ENCODE results near the gene POLR1B.
"Not testable (repeated sequence)": the region's sequence is repeated elsewhere in the genome, so short reads cannot be mapped to it uniquely, and the experiment has no call there.

The POLR1B gene

DNA sequence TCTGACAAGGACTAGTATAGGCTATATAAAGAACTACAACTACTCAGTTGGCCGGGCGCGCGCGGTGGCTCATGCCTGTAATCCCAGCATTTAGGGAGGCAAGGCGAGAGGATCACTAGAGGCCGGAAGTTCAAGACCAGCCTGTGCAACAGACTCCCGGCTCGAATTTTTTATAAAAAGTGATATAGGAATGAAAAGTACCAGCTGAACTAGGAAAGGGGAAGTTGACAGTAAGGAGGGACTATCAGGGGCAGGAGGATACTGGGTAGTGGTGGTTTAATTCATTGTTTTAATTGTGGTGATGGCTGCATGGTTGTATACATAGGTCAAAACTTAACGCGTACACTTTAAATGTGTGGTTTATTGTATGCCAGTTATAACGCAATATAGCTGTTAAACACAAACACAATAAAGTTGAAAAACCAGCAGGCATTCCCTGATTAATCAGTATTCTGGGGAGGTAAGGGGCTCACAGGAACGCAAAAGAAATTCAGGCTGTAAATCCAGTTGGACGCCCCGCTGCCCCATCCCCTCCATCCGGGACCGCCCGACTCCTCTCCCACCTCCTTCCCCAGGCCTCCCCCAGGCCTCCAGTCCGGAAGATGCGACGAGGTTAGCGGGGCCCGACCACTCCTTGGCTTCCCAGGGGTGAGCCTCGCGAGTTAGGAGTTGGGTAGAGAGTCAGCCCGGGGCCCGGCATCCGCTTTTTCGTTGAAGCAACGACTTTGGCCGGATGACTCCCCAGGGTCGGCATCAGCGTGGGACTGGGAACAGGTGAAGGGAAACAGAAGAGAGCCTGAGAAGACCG lies 746 bp upstream of the POLR1B start:
- in situ Hi-C loops (cut with HindIII; ENCODE audit: low sequenced_read_pairs), result no loop called here

- in situ Hi-C loops (cut with HindIII; ENCODE audit: low sequenced_read_pairs), result no loop called here
Observed at GRCh38 chr2:112542984-112543661, 858 bp downstream of the POLR1B start.

GRCh38 chr2:112547333-112547732 lies 5.1 kb downstream of the POLR1B start:
- in situ Hi-C loops (cut with HindIII; ENCODE audit: low sequenced_read_pairs), result no loop called here

- in situ Hi-C loops (cut with HindIII; ENCODE audit: low sequenced_read_pairs), result no loop called here
Observed at GRCh38 chr2:112548980-112549379, 6.7 kb downstream of the POLR1B start.

DNA sequence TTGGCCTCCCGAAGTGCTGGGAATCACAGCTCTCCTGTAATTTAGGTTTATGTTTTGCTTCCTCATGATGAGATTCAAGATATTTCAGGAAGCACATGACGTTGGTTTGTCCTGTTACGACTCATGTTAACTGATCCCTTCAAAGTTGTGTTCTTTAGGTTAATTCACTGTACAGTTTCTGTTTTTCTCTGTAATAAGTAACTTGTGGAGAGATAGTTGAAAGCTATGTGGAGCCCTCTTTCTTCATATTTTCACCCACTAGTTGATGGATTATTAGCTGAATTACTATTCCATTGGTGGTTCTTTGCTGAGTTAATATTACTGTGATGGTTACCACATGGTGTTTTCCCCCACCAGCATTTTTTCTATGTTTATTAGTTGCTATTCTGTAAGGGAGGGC lies 23.8 kb downstream of the POLR1B start:
- in situ Hi-C loops (cut with HindIII; ENCODE audit: low sequenced_read_pairs), result no loop called here

DNA sequence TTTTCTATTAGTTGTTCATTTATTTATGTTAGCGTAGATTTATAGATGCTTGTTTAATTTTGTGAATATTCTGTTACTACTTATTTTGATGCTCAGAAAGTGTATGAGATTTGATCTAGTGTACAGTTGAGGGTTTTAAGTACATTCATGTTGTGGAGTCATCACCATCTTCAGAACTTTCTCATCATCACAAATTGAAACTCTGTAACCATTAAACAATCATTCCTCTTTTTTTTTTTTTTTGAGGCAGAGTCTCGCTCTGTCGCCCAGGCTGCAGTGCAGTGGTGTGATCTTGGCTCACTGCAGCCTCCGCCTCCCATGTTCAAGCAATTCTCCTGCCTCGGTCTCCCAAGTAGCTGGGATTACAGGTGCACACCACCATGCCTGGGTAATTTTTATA lies 24.2 kb downstream of the POLR1B start:
- in situ Hi-C loops (cut with HindIII; ENCODE audit: low sequenced_read_pairs), result not testable (repeated sequence)

DNA sequence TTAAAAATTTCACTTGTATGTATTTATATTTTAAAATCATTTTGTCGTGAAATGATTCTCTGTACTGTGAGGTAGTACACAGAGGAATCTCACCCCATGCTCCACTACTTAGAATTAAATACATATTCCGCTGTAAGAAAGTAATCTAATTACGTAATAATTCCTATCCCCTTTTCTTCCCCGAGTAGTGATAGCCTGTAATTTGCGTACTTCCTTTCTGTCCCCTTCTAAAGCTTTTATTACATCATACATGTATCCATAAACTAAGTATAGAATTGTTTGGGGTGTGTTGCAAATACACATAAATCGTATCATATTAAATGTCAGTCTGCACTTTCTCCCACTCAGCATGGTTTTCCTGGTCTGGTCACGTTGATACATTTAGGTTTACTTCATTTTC lies 29.7 kb downstream of the POLR1B start:
- in situ Hi-C loops (cut with HindIII; ENCODE audit: low sequenced_read_pairs), result no loop called here

DNA sequence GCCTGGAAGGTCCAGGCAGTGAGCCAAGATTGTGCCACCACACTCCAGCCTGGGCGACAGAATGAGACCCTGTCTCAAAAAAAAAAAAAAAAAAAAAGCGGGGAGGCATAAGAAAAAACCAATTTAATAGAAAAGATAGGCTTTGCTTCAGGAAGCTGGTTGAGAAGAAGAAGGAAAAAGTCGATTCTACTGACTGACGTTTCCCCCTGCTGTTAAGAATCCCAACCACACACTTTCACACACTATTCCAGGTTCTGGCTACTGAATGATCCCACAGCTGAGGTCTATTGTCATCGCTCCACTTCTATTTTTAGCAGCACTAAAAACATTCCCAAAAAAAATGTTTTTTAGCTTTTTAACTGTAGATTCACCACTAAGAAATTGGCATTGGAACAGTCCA lies 35.5 kb downstream of the POLR1B start:
- in situ Hi-C loops (cut with HindIII; ENCODE audit: low sequenced_read_pairs), result no loop called here

DNA sequence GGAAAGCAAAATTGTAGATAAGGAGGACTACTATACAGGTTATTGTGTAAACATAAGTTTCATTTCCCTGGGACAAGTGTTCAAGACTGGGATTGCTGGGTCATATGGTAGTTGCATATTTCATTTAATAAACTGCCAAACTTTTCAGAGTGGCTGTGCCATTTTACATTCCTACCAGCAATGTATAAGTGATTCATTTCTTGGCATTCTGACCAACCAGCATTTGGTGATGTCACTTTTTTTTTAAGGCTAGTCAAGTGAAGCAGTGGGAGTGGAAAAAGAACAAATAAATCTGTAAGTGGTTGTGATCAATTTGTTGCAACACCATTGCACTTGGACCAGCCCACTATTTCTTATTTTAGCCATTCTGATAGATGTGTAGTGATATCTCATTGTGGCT lies 37.0 kb downstream of the POLR1B start:
- in situ Hi-C loops (cut with HindIII; ENCODE audit: low sequenced_read_pairs), result no loop called here

GRCh38 chr2:112580084-112580483 lies 37.8 kb downstream of the POLR1B start:
- in situ Hi-C loops (cut with HindIII; ENCODE audit: low sequenced_read_pairs), result no loop called here

DNA sequence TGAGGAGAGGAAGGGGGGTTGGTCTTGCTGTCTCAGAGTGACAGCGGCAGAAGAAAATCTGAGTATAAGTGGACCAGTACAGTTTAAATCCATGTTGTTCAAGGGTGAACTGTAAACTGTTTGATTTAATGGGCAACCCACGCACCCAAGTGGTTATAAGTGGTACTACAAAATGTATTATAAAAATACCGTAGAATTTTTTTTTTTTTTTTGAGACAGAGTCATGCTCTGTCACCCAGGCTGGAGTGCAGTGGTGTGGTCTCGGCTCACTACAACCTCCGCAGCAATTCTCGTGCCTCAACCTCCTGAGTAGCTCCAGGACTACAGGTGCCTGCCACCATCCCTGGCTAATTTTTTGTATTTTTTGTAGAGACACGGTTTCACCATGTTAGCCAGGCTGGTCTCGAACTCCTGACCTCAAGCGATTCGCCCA lies 40.1 kb downstream of the POLR1B start:
- in situ Hi-C loops (cut with HindIII; ENCODE audit: low sequenced_read_pairs), result no loop called here

- in situ Hi-C loops (cut with HindIII; ENCODE audit: low sequenced_read_pairs), result no loop called here
Observed at GRCh38 chr2:112583497-112584133, 41.4 kb downstream of the POLR1B start.

GRCh38 chr2:112584134-112584890 lies 42.0 kb downstream of the POLR1B start, which contains the start of gene CHCHD5:
Gene CHCHD5, plus strand, starts transcription at chr2:112584609. Its CDS starts 39 bp downstream, at chr2:112584648.
- in situ Hi-C loops (cut with HindIII; ENCODE audit: low sequenced_read_pairs), result no loop called here

GRCh38 chr2:112584891-112585250 lies 42.6 kb downstream of the POLR1B start:
- in situ Hi-C loops (cut with HindIII; ENCODE audit: low sequenced_read_pairs), result no loop called here

GRCh38 chr2:112585400-112585799 lies 43.1 kb downstream of the POLR1B start:
- in situ Hi-C loops (cut with HindIII; ENCODE audit: low sequenced_read_pairs), result no loop called here

DNA sequence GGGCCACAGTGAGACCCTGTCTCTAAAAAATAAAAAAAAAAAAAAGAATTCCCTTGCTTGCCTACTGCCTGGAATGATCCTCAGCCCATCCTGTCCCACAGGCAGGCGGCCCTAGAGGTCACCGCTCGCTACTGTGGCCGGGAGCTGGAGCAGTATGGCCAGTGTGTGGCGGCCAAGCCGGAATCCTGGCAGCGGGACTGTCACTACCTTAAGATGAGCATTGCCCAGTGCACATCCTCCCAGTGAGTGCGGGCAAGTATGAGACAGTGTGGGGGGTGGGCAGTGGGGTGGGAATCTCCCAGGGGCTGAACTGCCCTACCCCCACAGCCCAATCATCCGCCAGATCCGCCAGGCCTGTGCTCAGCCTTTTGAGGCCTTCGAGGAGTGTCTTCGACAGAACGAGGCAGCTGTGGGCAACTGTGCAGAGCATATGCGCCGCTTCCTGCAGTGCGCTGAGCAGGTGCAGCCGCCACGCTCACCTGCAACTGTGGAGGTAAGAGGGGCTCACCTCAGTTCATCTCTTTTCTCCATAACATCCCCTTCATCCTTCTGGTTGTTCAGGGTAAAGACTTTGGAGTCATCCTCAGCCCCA lies 43.7 kb downstream of the POLR1B start:
- in situ Hi-C loops (cut with HindIII; ENCODE audit: low sequenced_read_pairs), result no loop called here

- in situ Hi-C loops (cut with HindIII; ENCODE audit: low sequenced_read_pairs), result no loop called here
Observed at GRCh38 chr2:112588611-112589045, 46.4 kb downstream of the POLR1B start.

GRCh38 chr2:112591413-112591812 lies 49.1 kb downstream of the POLR1B start:
- in situ Hi-C loops (cut with HindIII; ENCODE audit: low sequenced_read_pairs), result no loop called here

DNA sequence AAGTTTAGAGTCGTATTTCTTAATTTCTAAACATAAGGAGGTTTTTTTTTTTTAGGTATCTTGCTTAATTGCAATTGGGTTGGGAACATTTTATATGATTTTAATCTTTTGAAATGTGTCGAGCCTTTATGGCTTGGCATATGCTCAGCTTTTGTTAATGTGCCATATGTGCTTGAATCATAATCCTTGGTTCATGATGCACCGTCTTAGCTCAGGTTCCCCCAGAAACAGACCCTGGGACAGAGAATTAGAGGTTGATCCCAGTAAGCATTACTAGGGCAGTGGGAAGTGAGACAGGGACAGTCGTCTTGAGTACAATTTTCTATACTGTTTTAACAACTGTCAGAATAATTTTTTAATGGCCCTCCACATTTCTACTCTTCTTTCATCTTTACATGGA lies 51.5 kb downstream of the POLR1B start:
- in situ Hi-C loops (cut with HindIII; ENCODE audit: low sequenced_read_pairs), result no loop called here

DNA sequence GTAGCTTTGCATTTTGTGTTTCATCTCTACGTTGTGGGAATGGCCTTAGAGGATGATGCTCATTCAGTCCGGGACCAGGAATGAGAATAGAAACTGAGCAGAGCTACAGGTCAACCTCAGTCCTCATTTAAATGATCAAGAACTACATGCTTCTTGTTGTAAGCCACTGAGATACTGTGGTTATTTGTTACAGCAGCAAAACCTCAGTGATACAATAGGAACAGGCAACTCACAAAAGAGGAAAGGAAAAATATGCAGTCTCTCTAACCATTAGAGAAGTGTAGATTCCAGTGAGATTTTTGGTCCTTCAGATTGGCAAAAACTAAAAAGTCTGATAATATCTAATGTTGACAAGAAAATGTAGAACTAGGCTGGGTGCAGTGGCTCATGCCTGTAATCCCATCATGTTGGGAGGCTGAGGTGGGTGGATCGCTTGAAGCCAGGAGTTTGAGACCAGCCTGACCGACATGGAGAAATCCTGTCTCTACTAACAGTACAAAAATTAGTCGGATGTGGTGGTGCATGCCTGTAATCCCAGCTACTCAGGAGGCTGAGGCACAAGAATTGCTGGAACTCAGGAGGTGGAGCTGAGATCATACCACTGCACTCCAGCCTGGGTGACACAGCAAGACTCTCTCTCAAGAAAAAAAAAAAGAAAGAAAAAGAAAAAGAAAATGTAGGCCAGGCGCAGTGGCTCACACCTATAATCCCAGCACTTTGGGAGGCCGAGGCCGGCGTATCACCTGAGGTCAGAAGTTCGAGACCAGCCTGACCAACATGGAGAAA lies 55.5 kb downstream of the POLR1B start:
- in situ Hi-C loops (cut with HindIII; ENCODE audit: low sequenced_read_pairs), result no loop called here
